PC-3 (cell line): ENCODE results near the gene ARG1. TPM values are rescaled to one million over a fixed set of nuclear protein-coding genes. Genes with fewer than 3 reads are reported as not detected.

ENCODE experiments used
- ATAC-seq: fragments of 200-7000 bp; cut with Tn5 transposase; 2 replicates; pipeline ENCODE4 v1.9.1; 2020; ENCODE audit warnings: mild to moderate bottlenecking, moderate library complexity
- BruUV-seq: library from RNA; stranded (reverse); fragments of 400-500 nt; replicated peaks from 2 replicates; lab custom pipeline; 2021; lab: Mats Ljungman, UMichigan
- CTCF ChIA-PET: fragments of 300-600 bp; sonication (Branson Sonifier 250); formaldehyde crosslinking; loops from one replicate; lab custom pipeline; 2022; ENCODE audit warnings: antibody characterized with exemption; lab: Charles Lee
- POLR2A ChIA-PET: fragments of 300-600 bp; sonication (Branson Sonifier 250); formaldehyde crosslinking; loops from one replicate; lab custom pipeline; 2022; ENCODE audit warnings: antibody characterized with exemption; ENCODE audit not compliant: unreplicated experiment; lab: Charles Lee
- DNase-seq: peaks from one replicate; pipeline ENCODE4 v3.0.0-alpha.2; 2015
- H2AFZ ChIP-seq: fragments of 300-600 bp; sonication (generic); 2 replicates; pipeline ENCODE4 v1.6.0; 2016; ENCODE audit warnings: antibody characterized with exemption, low read length
- H3F3A ChIP-seq: fragments of 300-600 bp; sonication (generic); one replicate; pipeline ENCODE4 v1.6.0; 2017; ENCODE audit warnings: antibody characterized with exemption, low read length, control low read depth, mild to moderate bottlenecking; ENCODE audit not compliant: unreplicated experiment
- H3K27ac ChIP-seq: fragments of 300-600 bp; sonication (generic); 2 replicates; pipeline ENCODE4 v1.5.1; 2016; ENCODE audit warnings: mild to moderate bottlenecking, low read length
- H3K27me3 ChIP-seq: fragments of 300-600 bp; sonication (generic); 2 replicates; pipeline ENCODE4 v1.6.1; 2016; ENCODE audit warnings: low read length, mixed read lengths
- H3K36me3 ChIP-seq: fragments of 300-600 bp; sonication (generic); 2 replicates; pipeline ENCODE4 v1.6.1; 2016; ENCODE audit warnings: low read depth, mixed run types, low read length, mixed read lengths
- H3K4me1 ChIP-seq: fragments of 300-600 bp; sonication (generic); 2 replicates; pipeline ENCODE4 v1.5.1; 2016; ENCODE audit warnings: low read length; ENCODE audit not compliant: insufficient read depth
- H3K4me2 ChIP-seq: fragments of 300-600 bp; sonication (generic); 2 replicates; pipeline ENCODE4 v1.6.0; 2016; ENCODE audit warnings: low read length
- H3K4me3 ChIP-seq: fragments of 300-600 bp; sonication (generic); 2 replicates; pipeline ENCODE4 v1.5.1; 2016; ENCODE audit warnings: mild to moderate bottlenecking, low read length, mixed read lengths
- H3K79me2 ChIP-seq: fragments of 300-600 bp; sonication (generic); 2 replicates; pipeline ENCODE4 v1.6.1; 2017; ENCODE audit warnings: low read length, mixed read lengths
- H3K9ac ChIP-seq: fragments of 300-600 bp; sonication (generic); 2 replicates; pipeline ENCODE4 v1.6.0; 2016; ENCODE audit warnings: mild to moderate bottlenecking, low read length
- H3K9me2 ChIP-seq: fragments of 300-600 bp; sonication (generic); replicated peaks from 2 replicates; pipeline ENCODE4 v1.6.1; 2016; ENCODE audit warnings: mixed run types, low read length, mixed read lengths
- H3K9me3 ChIP-seq: fragments of 300-600 bp; sonication (generic); 2 replicates; pipeline ENCODE4 v1.6.1; 2016; ENCODE audit warnings: low read length, mixed read lengths
- H4K20me1 ChIP-seq: fragments of 300-600 bp; sonication (generic); 2 replicates; pipeline ENCODE4 v1.6.1; 2016; ENCODE audit warnings: low read length, mixed read lengths
- EZH2 ChIP-seq: fragments of 300-600 bp; sonication (generic); IDR thresholded peaks from one replicate; pipeline ENCODE4 v1.6.1; 2017; ENCODE audit warnings: antibody characterized with exemption, mild to moderate bottlenecking, low read length; ENCODE audit not compliant: unreplicated experiment
- EZH2phosphoT487 ChIP-seq: fragments of 300-600 bp; sonication (generic); IDR thresholded peaks from 2 replicates; pipeline ENCODE4 v1.6.1; 2018; ENCODE audit warnings: mild to moderate bottlenecking, antibody characterized with exemption, low read length, borderline replicate concordance
- intact Hi-C: fragments of 100-400 bp; cut with micrococcal nuclease; formaldehyde crosslinking; loops from 2 replicates; pipeline ENCODE4 v1.9.0; 2023
- total RNA-seq: library from RNA; depleted of rRNA; stranded (reverse); fragments of >200 nt; gene quantifications from 2 replicates; pipeline ENCODE4 v1.2.3, GENCODE V29; 2014
- TF ChIP-seq, protein P1 (sequence below): fragments of 300-600 bp; sonication (generic); conservative IDR thresholded peaks from 2 replicates; pipeline ENCODE4 v1.5.1; 2017; ENCODE audit warnings: antibody characterized with exemption, low read depth, mild to moderate bottlenecking, low read length

Gene ARG1
- total RNA-seq, 1 experiment from 2014 or later = not detected

GRCh38 chr6:131551902-131552301, 21.1 kb upstream of the ARG1 start:
- DNase-seq (no peak), ATAC-seq (no peak)
- H3F3A ChIP-seq = no peaks in the 10 kb centered on the region
- H3K9me2 ChIP-seq = no peaks in the 10 kb centered on the region
- H3K4me2 ChIP-seq = no peak overlapping the region
- no peaks in the 10 kb centered on the region for H3K4me1 ChIP-seq
- no peaks in the 10 kb centered on the region for H3K27me3 ChIP-seq
- H3K27ac ChIP-seq = no peak overlapping the region
- H3K9ac ChIP-seq = no peak overlapping the region
- TF ChIP-seq EZH2 = no peak
- H3K36me3 ChIP-seq = no peaks in the 10 kb centered on the region
- H4K20me1 ChIP-seq = no peaks in the 10 kb centered on the region
- BruUV-seq = no TSS peak
- CTCF ChIA-PET = no interaction called here
- no peaks in the 10 kb centered on the region for H3K79me2 ChIP-seq
- intact Hi-C loops = no loop called here
- no peak overlapping the region for H2AFZ ChIP-seq
- POLR2A ChIA-PET = no interaction called here
- no peaks in the 10 kb centered on the region for H3K9me3 ChIP-seq
- no peak overlapping the region for H3K4me3 ChIP-seq

DNA sequence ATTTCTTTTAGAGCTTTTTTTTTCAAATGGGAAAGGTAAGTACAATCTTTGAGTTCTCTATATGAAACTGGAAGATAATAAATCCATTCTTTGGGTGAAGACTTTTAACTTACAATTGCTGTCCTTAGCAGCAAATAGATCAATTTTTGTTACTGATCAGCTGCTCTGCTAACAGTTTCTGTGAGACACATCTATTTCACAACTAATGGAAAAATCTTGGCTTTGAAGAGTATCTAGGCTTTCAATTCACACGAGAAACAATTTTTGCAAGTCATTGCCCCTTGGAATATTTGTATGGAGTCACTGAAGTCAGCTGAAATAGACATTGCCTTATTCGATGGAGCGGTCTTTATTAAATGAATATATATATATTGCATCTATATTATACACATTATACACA, 20.5 kb upstream of the ARG1 start:
- TF ChIP-seq, protein P1, sequence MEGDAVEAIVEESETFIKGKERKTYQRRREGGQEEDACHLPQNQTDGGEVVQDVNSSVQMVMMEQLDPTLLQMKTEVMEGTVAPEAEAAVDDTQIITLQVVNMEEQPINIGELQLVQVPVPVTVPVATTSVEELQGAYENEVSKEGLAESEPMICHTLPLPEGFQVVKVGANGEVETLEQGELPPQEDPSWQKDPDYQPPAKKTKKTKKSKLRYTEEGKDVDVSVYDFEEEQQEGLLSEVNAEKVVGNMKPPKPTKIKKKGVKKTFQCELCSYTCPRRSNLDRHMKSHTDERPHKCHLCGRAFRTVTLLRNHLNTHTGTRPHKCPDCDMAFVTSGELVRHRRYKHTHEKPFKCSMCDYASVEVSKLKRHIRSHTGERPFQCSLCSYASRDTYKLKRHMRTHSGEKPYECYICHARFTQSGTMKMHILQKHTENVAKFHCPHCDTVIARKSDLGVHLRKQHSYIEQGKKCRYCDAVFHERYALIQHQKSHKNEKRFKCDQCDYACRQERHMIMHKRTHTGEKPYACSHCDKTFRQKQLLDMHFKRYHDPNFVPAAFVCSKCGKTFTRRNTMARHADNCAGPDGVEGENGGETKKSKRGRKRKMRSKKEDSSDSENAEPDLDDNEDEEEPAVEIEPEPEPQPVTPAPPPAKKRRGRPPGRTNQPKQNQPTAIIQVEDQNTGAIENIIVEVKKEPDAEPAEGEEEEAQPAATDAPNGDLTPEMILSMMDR = no peak
- TF ChIP-seq EZH2 (no peak), EZH2phosphoT487 (no peak)
- H3K4me1 ChIP-seq = no peaks in the 10 kb centered on the region
- DNase-seq (no peak), ATAC-seq (no peak)
- intact Hi-C loops = no loop called here
- no peak overlapping the region for H3K4me2 ChIP-seq
- no peaks in the 10 kb centered on the region for H4K20me1 ChIP-seq
- H2AFZ ChIP-seq = no peak overlapping the region
- CTCF ChIA-PET = no interaction called here
- BruUV-seq = no TSS peak
- no peaks in the 10 kb centered on the region for H3K36me3 ChIP-seq
- POLR2A ChIA-PET = no interaction called here
- no peaks in the 10 kb centered on the region for H3K9me2 ChIP-seq
- no peaks in the 10 kb centered on the region for H3K27me3 ChIP-seq
- H3K27ac ChIP-seq = no peak overlapping the region
- H3K4me3 ChIP-seq = no peak overlapping the region
- no peak overlapping the region for H3K9ac ChIP-seq
- no peaks in the 10 kb centered on the region for H3K9me3 ChIP-seq
- no peaks in the 10 kb centered on the region for H3F3A ChIP-seq
- H3K79me2 ChIP-seq = no peaks in the 10 kb centered on the region

GRCh38 chr6:131555992-131556391, 17.0 kb upstream of the ARG1 start:
- Histone ChIP-seq H3K4me3 (no peak overlapping the region), H3K4me2 (no peak overlapping the region), H3K9me3 (no peaks in the 10 kb centered on the region), H3K9ac (no peak overlapping the region), H3K27me3 (no peaks in the 10 kb centered on the region), H2AFZ (no peak overlapping the region), H3K9me2 (no peaks in the 10 kb centered on the region), H3K36me3 (no peaks in the 10 kb centered on the region), H3K27ac (no peak overlapping the region), H4K20me1 (no peaks in the 10 kb centered on the region), H3K79me2 (no peaks in the 10 kb centered on the region), H3K4me1 (no peaks in the 10 kb centered on the region), H3F3A (no peaks in the 10 kb centered on the region)
- ATAC-seq (no peak), DNase-seq (no peak)
- intact Hi-C loops = no loop called here
- ChIA-PET POLR2A (no interaction called here), CTCF (no interaction called here)
- TF ChIP-seq, protein P1 = no peak
- TF ChIP-seq EZH2 = no peak
- no peak for TF ChIP-seq EZH2phosphoT487
- BruUV-seq = no TSS peak
